IPS-15b (cell line): ENCODE measurements around the gene HSBP1L1.

ENCODE experiments used
- H3K27me3 ChIP-seq: one replicate; pipeline ENCODE4 v1.6.1; 2013; ENCODE audit warnings: low read length; ENCODE audit not compliant: control insufficient read depth, insufficient read depth
- H3K36me3 ChIP-seq: one replicate; pipeline ENCODE4 v1.6.1; 2013; ENCODE audit warnings: low read length; ENCODE audit not compliant: control insufficient read depth, insufficient read depth
- H3K4me1 ChIP-seq: one replicate; pipeline ENCODE4 v1.6.1; 2013; ENCODE audit warnings: mild to moderate bottlenecking, low read length; ENCODE audit not compliant: control insufficient read depth, insufficient read depth
- H3K4me3 ChIP-seq: one replicate; pipeline ENCODE4 v1.5.1; 2013; ENCODE audit warnings: low read depth, low read length
- H3K9ac ChIP-seq: one replicate; pipeline ENCODE4 v1.6.1; 2013; ENCODE audit warnings: low read depth, mild to moderate bottlenecking, low read length
- H3K9me3 ChIP-seq: one replicate; pipeline ENCODE4 v1.6.1; 2013; ENCODE audit warnings: mild to moderate bottlenecking, low read length; ENCODE audit not compliant: control insufficient read depth, insufficient read depth

The HSBP1L1 gene

DNA sequence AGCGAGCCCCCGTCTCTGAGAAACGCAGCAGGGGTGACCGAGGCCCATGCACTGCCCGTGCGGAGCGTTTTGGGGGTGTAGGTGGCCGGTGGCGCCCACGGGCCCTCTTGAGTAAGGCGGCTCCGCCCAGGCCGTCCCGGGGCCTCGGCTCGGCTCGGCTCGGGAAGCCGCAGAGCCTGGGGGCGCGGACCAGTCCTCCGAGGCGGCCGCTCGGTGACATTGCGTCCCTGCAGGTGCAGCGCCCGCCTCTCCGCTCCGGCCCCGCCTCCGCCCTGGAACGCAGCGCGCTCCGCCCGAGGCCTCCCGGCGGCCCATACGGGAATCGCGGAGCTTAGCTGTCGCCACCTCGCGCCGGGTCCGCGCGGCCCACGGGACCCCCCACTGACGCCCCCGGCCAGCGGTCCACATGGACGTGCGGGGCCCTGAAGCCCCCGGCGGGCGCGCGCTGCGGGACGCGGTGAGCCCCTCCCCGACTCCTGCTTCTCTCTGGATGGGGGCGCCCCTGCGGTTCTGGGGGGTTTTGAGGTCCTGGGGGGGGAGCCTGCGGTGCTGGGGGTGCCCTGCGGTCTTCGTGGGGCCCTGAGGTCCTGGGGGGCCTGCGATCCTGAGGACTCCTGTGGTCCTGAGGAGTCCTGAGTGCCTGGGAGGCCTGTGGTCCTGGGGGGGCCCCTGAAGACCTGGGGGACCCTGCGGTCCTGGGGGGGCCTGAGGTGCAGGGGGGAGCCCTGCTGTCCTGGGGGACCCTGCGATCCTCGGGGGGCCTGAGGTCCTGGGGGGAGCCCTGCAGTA is at the start of gene HSBP1L1:
TSS of gene HSBP1L1 (plus strand) at position 314 of the 789 bp plus-strand sequence. CDS start at position 407, 93 bp downstream.
- Histone ChIP-seq H3K27me3 (peaks cover 48% of the 10 kb centered on the region), H3K9ac (no peak within 1 kb of the TSS), H3K4me1 (peaks cover 15% of the 10 kb centered on the region), H3K4me3 (peak within 1 kb of the TSS; percentile 35), H3K9me3 (no peaks in the 10 kb centered on the region), H3K36me3 (peaks cover 2% of the 10 kb centered on the region)

DNA sequence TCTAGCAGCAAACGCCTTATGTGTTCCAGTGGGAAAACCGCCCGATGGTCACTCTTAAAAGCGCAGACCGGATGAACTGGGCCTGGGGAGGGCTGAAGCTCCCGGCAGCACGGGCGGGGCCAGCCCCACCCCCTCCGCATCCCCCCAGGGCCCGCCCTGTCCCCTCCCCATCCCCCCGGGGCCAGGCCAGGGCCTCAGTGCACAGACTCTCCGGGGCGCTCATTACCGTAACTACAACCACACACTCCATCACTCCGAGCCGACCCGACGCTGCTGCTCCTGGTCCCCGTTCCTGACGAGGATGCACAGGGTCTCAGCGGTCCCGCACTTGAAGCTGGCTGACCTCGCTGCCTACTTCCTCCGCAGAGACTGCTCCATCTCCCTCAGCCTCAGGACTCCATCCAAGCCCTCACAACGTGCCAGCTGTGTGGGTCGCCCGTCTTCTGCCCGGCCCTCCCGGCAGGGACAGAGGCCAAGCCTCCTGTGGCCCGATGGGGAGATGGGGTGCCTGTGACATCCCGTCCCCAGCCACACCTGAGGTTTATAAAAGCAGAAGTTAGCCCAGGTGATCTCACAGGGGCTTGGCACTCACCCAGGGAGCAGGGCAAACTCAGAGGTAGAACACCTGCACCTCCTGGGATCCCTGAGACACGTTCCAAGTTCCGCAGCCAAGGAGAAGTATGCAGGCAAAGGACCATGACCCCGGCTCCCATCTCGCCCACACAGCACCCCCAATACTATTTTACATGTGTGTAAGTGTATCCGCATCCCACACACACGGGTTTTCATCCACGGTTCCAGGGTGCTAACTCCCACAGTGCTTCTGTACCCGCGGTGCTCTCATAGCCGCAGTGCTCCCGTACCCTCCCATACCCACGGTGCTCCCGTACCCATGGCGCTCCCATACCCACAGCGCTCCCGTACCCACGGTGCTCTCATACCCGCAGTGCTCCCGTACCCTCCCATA is 49.0 kb upstream of the HSBP1L1 start:
- Histone ChIP-seq H3K4me1 (no peaks in the 10 kb centered on the region), H3K9ac (no peak overlapping the region), H3K4me3 (no peak overlapping the region), H3K27me3 (no peaks in the 10 kb centered on the region), H3K9me3 (no peaks in the 10 kb centered on the region), H3K36me3 (peaks cover 7% of the 10 kb centered on the region)

DNA sequence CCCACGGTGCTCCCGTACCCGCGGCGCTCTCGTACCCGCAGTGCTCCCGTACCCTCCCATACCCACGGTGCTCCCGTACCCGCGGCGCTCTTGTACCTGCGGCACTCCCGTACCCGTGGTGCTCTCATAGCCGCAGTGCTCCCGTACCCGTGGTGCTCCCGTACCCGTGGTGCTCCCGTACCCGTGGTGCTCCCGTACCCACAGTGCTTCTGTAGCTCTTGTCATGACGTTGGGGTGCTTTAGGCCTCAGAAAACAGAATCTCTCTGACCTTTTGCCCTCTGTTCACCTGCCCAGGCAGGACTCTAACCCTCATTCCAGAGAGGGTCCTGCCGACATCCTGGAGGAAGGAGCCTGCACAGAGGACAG is 48.3 kb upstream of the HSBP1L1 start:
- H3K36me3 ChIP-seq: peaks cover 7% of the 10 kb centered on the region
- H3K4me3 ChIP-seq: no peak overlapping the region

DNA sequence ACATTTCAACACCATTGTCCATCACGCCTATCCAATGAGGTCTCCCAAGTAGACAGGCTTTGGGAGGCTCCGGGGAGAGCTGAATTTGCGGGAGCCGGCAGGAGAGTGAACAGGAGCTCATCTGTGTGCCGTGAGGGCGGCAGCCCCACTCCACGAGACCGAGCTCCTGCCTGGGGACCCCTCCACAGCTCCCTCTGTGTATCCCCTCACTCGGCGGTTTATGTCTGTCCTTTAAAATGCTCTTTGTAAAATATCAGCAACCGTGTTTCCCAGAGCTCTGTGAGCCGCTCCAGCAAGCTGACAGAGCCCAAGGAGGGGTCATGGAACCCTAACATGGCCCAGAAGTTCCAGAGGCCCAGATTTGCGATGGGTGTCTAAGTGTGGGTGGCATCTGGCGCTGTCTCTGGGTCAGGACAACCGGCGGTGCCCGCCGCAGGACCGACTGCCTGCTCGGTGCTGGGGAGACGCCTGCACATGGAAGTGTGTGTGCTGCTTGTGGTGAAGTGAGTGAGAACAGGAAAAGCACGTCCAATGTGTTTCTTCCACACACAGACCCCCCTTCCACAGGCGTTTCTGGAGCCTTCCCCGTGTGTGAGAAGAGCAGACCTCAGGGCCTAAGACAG is 47.8 kb upstream of the HSBP1L1 start:
- Histone ChIP-seq H3K4me1 (no peaks in the 10 kb centered on the region), H3K27me3 (no peaks in the 10 kb centered on the region), H3K4me3 (no peak overlapping the region), H3K36me3 (peaks cover 7% of the 10 kb centered on the region), H3K9me3 (no peaks in the 10 kb centered on the region), H3K9ac (no peak overlapping the region)

More for the DNA sequence above, 48.3 kb upstream of the HSBP1L1 start:
- no peaks in the 10 kb centered on the region for H3K4me1 ChIP-seq
- H3K27me3 ChIP-seq: no peaks in the 10 kb centered on the region
- no peak overlapping the region for H3K9ac ChIP-seq
- H3K9me3 ChIP-seq: no peaks in the 10 kb centered on the region

DNA sequence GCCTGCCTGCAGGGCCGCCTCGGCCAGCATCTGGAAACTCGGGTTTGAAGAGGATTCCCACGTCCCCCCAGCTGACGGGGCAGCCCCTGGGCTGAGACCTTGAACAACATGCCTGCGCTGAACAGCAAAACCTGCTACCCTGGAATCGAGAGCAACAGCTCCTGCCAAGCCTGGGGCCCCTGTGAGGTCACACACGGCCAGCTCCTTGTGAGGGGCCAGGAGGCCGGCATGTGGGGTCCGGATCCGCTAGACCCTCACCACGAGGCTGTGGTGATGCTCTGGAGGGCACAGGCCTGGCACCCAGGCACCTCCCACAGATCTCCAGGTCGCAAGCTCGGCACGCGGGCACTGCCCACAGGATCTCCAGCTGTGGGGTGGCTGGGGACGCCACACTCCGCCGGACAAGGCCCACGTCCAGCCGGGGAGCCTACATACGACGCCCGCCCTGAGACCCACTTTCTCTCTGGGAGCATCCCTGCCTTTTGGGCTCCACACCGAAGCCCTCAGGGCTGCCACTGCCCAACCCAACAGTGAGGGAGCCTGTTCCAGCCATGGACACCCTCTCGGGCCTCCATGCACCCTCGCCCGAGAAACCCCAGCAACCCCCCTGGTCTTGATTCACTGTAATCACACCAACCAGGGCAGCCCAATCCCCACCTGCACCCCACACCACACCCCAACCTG is 47.1 kb upstream of the HSBP1L1 start:
- H3K27me3 ChIP-seq: no peaks in the 10 kb centered on the region
- peaks cover 7% of the 10 kb centered on the region for H3K36me3 ChIP-seq

DNA sequence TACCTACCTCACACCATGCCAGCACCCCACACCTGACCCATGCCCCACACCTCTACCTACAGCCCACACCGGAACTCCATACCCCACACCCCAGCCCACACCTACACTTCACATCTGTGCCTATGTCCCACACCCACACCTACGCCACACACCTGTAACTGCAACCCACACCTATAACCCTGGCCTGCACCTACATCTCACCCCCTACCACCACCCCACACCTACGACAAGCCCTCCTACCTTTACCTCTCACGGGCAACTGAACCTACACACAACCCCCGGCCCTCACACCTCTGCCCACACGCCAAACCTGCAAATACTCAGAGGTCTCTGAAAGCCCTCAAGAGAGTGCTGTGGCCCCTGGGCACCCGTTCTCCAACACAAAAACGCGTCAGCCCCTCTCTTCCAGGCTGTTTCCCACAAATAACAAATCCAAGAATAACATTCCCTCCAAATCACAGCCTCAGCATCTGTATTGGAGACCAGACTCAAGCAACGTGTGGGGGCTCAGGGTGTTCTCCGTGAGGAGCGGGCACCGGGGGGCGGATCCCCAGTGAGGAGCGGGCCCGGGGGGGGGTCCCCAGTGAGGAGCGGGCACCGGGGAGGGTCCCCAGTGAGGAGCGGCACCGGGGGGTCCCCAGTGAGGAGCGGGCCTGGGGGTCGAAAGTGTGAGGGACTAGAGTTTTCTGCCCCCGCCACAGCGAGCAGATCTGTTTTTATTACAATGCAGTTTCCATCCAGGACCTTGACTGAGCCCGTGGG is 46.4 kb upstream of the HSBP1L1 start:
- no peak overlapping the region for H3K9ac ChIP-seq
- no peaks in the 10 kb centered on the region for H3K27me3 ChIP-seq
- H3K4me3 ChIP-seq: no peak overlapping the region
- no peaks in the 10 kb centered on the region for H3K4me1 ChIP-seq
- H3K36me3 ChIP-seq: peaks cover 7% of the 10 kb centered on the region
- H3K9me3 ChIP-seq: no peaks in the 10 kb centered on the region

More for the DNA sequence above, 47.1 kb upstream of the HSBP1L1 start:
- Histone ChIP-seq H3K4me1 (no peaks in the 10 kb centered on the region), H3K4me3 (no peak overlapping the region), H3K9ac (no peak overlapping the region), H3K9me3 (no peaks in the 10 kb centered on the region)

DNA sequence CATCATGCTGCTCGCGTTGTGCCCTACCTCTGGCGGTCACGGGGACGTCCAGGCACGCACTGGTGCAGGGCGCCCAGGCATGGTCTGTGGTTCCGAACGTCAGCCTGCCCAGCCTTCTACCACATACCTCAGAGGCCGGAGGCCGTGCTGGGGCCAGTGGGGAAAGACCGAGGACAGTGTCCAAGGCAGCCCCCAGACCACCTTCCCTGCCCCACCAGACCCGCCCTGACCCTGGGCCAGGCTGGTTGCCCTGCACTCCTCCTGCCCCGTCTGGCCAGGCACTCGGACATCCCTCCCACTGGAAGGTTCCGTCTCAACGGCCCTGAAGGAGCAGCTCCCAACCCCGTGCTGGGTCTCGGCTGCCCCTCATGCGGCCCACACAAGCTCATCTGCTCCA is 45.8 kb upstream of the HSBP1L1 start:
- Histone ChIP-seq H3K27me3 (no peaks in the 10 kb centered on the region), H3K4me1 (no peaks in the 10 kb centered on the region), H3K4me3 (no peak overlapping the region), H3K36me3 (peaks cover 7% of the 10 kb centered on the region), H3K9me3 (no peaks in the 10 kb centered on the region), H3K9ac (no peak overlapping the region)

DNA sequence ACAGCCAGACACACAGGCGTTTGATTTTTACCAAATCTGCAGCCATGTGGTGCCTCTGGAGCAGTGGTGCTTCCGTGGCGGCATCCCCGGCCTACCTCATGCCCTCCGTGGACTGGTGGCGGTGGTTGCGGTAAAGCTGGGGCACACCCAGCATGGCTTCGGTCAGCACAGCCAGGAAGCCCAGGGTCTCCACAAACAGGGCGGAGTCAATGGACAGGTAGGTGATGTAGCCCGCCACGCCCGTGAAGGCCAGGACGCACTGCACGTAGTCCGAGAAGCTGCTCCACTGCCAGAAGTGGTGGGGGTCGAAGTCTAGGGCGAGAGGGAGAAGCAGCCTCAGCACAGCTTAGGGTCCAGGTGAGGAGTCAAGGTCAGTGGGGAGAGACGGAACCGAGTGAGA is 45.4 kb upstream of the HSBP1L1 start:
- no peak overlapping the region for H3K4me3 ChIP-seq
- H3K36me3 ChIP-seq: peaks cover 9% of the 10 kb centered on the region
- H3K4me1 ChIP-seq: no peaks in the 10 kb centered on the region
- H3K9ac ChIP-seq: no peak overlapping the region
- H3K9me3 ChIP-seq: no peaks in the 10 kb centered on the region
- H3K27me3 ChIP-seq: no peaks in the 10 kb centered on the region

DNA sequence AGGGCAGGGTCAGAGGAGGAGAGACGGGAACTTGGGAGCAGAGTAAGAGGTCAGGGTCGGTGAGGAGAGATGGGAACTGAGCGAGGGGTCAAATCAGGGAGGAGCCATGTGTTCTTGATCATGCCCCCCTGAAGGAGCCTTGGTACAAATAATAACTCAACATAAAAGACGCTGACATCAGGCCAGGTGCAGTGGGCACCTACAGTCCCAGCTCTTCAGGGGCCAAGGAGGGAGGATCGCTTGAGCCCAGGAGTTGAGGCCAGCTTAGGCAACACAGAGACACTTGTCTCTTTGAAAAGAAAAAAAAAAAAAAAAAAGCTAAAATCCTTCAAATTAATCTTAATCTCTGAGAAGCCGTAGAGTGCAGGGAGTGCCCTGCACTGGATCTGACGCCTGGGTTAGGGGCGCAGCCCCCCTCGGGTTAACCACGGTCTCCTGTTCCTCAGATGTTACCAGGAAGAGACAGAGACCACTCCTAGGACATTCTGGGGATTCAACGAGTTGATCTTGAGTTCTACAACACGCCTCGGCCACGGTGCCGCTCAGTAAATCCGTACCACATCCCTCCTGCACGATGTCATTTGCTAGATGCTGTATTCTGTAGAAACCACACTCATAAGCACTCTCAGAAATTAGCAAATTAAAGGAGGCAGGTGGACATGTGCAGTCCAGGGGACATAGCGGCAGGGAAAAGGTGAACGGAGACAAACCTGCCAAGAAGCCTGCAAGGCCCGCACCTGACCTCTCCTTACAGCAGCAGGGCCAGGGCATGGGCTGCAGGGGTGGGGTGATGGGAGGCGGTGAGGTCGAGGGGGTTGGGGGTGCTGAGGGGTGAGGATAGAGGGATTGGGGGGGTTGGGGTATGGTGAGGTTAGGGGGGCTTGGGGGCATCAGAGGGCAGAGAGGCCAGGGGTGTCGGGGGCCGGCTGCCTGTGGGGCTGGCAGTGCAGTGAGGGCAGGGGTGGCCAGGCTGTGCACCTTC is 42.2 kb upstream of the HSBP1L1 start:
- no peaks in the 10 kb centered on the region for H3K27me3 ChIP-seq
- H3K36me3 ChIP-seq: peaks cover 4% of the 10 kb centered on the region
- H3K9ac ChIP-seq: no peak overlapping the region
- no peaks in the 10 kb centered on the region for H3K4me1 ChIP-seq
- no peak overlapping the region for H3K4me3 ChIP-seq
- H3K9me3 ChIP-seq: no peaks in the 10 kb centered on the region

DNA sequence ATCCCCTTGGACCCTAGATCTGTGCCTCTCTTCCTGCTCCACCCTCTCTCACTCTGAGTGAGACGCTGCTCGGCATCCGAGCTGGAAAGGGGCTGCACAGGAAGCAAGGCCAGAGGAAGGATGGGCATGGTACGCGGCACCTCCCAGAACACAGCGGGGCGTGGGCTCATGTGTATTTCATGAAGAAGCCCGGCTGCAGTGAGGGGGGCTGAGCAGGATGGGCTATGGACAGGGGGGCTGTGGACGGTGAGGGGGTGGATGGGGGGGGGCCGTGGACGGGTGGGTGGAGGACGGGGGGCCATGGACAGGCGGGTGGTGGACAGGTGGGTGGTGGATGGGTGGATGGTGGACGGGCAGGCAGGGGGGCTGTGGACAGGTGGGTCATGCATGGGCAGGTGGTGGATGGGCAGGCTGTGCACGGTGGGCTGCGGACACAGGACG is 41.5 kb upstream of the HSBP1L1 start:
- H3K9ac ChIP-seq: no peak overlapping the region
- H3K27me3 ChIP-seq: no peaks in the 10 kb centered on the region
- no peaks in the 10 kb centered on the region for H3K9me3 ChIP-seq
- no peak overlapping the region for H3K4me3 ChIP-seq
- no peaks in the 10 kb centered on the region for H3K4me1 ChIP-seq
- H3K36me3 ChIP-seq: peaks cover 3% of the 10 kb centered on the region
